SK-N-MC (cell line): ENCODE results near the gene CGB3.

Experiments used
- FOXP2 ChIP-seq: optimal IDR thresholded peaks from 2 replicates; pipeline ENCODE3; 2011; ENCODE audit warnings: mild to moderate bottlenecking, moderate library complexity; ENCODE audit not compliant: insufficient read depth; ENCODE audit errors: extremely low read length, control extremely low read depth
- POLR2AphosphoS5 ChIP-seq: IDR thresholded peaks from 2 replicates; pipeline ENCODE4 v1.6.1; 2012; ENCODE audit warnings: mild to moderate bottlenecking, low read depth, low read length, borderline replicate concordance

- TF ChIP-seq POLR2AphosphoS5, result no peak
- TF ChIP-seq FOXP2, result no peak
These were observed 34.4 kb upstream of the CGB3 start for GRCh38 chr19:49058562-49058961.
